HG03103 (cell line): ENCODE measurements around the gene BRIP1.
"Not testable (repeated sequence)": the region's sequence is repeated elsewhere in the genome, so short reads cannot be mapped to it uniquely, and the experiment has no call there.

Source experiments
- ATAC-seq: cut with Tn5 transposase; IDR thresholded peaks from one replicate; pipeline ENCODE4 v1.9.1; 2021; ENCODE audit warnings: low read depth; ENCODE audit not compliant: unreplicated experiment

The BRIP1 gene

GRCh38 chr17:61833536-61834193 is 29.7 kb downstream of the BRIP1 start:
- no peak for ATAC-seq

DNA sequence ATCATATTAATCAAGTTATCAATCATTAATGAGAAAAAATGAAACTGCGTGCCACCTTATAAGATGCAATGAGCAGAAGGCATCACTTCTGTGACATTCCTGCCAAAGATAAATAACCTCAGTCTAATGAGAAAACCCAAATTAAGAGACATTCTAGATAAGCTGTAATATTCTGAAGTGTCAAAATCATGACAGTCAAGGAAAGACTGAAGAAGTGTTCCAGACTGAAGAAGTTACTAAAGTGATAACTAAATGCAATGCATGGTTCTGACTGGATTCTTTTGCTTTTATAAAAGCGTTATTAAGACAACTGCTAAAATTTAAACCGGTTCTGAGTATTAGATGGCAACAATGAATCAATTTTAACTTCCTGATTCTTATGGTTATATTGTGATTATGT is 30.9 kb downstream of the BRIP1 start:
- no peak for ATAC-seq

GRCh38 chr17:61831099-61831498 is 32.2 kb downstream of the BRIP1 start:
- ATAC-seq = no peak

GRCh38 chr17:61828694-61829093 is 34.6 kb downstream of the BRIP1 start:
- ATAC-seq = no peak

DNA sequence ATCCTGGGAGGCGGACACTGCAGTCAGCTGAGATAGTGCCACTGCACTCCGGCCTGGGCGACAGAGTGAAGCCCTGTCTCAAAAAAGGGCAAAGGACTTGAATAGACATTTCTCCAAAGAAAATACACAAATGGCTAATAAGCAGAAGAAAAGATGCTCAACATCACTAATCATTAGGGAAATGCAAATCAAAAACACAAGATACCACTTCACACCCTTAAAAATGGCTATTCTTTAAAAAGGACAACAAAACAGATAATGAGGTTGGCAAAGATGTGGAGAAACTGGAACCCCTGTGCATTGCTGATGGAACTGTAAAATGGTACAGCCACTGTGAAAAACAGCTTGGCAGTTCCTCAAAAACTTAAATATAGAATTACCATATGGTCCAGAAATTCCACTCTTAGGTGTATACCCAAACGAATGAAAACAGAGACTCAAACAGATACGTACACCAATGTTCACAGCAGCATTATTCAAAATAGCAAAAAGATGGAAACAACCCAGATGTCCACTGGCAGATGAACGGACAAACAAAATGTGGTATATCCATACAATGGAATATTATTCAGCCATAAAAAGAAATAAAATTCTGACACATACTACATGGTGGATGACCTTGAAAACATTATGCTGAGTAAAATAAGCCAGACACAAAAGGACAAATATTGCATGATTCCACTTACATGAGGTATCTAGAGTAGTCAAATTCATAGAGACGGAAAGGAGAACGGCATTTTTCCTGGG is 35.5 kb downstream of the BRIP1 start:
- ATAC-seq = no peak

GRCh38 chr17:61826866-61827265 is 36.5 kb downstream of the BRIP1 start:
- not testable (repeated sequence) for ATAC-seq

- not testable (repeated sequence) for ATAC-seq
Measured at GRCh38 chr17:61826198-61826597, 37.1 kb downstream of the BRIP1 start.

DNA sequence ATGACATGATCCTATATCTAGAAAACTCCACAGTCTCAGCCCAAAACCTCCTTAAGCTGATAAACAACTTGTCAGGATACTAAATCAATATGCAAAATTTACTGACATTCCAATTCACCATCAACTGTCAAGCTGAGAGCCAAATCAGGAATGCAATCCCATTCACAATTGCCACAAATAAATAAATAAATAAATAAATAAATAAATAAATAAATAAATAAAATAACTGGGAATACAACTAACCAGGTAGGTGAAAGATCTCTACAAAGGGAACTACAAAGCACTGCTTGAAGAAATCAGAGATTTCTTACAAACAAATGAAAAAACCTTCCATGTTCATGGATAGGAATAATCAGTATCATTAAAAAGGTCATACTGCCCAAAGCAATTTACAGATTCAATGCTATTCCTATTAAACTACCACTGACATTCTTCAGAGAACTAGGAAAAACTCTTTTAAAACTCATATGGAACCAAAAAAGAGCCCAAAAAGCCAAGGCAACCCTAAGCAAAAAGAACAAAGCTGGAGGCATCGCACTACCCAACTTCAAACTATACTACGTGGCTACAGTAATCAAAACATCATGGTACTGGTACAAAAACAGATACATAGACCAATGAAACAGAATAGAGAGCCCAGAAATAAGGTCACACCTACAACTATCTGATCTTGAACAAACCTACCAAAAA is 37.7 kb downstream of the BRIP1 start:
- no peak for ATAC-seq

DNA sequence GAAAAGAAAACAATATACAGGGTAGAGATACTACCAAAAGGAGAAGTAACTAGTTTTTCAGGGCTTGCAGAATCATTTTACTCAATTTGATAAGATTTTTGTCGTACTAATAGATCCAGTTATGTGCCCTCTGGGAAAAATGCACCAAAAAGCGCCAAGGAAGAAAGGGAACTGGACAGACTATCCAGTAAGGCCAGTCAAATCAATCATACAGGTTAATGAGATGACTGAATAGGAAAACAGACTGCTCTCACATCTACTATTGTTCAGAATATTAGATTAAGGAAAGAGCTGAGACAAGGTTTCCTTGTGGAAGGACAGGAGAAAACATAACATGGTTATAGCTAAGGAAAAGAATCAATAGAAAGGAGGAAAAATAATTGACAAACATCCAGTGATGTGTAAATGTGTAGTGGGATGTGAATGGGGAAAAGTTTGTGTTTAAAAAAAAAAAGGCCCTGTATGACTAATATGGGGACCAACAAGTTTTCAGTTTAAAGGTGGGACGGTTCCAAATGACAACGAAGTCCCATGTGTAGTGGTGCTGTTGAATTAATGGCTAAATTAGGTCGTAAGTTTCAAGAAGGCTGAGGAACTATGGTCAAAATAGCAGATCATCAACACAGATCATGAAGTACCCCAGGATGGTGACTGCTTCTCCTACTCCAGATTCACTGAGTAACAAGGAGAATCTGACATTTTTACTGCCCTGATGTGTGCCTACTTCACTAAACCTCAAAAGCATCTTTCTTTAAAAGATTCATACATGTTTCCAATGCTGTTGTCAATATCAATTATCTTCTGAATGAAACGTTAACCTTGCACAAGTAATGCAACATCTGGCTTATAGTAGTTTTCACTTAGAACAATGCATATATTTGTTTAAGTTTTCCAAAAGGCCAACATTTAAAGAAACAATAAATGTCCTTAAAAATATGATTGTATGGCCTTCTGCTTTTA is 40.7 kb downstream of the BRIP1 start:
- no peak for ATAC-seq

- no peak for ATAC-seq
Measured at GRCh38 chr17:61821655-61822054, 41.7 kb downstream of the BRIP1 start.

- not testable (repeated sequence) for ATAC-seq
Measured at GRCh38 chr17:61819265-61819664, 44.1 kb downstream of the BRIP1 start.

DNA sequence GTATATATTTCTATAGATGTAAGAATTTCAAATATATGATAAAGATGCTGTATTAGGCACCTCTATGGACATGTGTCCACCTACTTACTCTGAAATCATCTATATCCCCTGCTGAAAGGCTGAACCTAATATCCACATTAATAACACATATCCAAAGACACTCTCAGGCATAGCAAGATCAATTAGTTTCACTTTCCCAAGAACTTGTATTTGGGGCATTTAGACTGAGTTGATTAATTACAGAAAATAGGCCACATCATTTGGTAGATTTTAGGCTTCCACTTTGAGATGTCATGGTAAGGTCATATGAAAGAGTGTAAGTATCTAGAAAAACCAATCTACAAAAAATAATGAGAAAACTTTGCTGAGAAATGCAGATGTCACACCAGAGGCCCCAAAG is 45.1 kb downstream of the BRIP1 start:
- ATAC-seq = no peak

DNA sequence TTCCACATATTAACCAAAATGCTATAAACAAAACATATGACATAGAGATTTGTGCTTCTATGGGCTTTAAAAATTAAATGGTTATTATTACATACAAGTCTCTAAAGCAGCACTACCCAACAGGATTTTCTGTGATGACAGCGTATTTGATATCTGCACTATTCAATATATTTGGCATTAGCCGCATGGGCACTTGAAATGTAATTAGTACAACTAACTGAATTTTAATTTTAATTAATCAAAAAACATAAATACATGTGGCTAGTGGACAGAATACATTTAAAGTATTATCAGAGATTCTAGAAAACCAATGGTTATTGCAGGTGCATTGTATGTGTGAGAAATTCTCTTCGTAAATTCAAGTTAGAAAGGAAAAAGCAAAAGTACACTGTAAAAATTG is 45.9 kb downstream of the BRIP1 start:
- ATAC-seq = no peak

- ATAC-seq = no peak
Measured at GRCh38 chr17:61816538-61816937, 46.8 kb downstream of the BRIP1 start.

- ATAC-seq = no peak
Measured at GRCh38 chr17:61815863-61816503, 47.3 kb downstream of the BRIP1 start.

- no peak for ATAC-seq
Measured at GRCh38 chr17:61814485-61814884, 48.8 kb downstream of the BRIP1 start.

DNA sequence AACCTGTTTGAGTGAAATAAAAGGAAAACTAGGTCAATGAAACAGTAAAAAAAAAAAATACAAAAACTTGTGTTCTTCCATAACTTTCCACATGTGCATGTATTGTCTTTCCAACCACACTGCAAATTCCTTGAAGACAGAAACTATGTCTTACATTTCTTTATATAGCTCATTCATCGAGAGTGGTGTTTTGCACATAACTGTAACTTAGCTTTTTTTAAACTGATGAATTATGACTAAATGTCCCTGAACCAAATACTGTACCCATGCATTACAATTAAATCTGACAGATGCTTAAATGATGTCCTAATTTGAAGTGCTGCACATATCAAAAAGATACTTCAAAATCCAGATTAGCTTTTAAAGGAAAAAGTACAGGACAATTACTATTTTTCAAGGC is 50.1 kb downstream of the BRIP1 start:
- ATAC-seq = no peak

- no peak for ATAC-seq
Measured at GRCh38 chr17:61812747-61813146, 50.6 kb downstream of the BRIP1 start.

- ATAC-seq = no peak
Measured at GRCh38 chr17:61809816-61810392, 53.4 kb downstream of the BRIP1 start.

GRCh38 chr17:61808442-61808841 is 54.9 kb downstream of the BRIP1 start:
- ATAC-seq = no peak
